GM18951 (cell line): Measurements from ENCODE around the gene ELL.

Experiments used
- POLR2A ChIP-seq: IDR thresholded peaks from 4 replicates; pipeline ENCODE4 v1.6.1; 2011; ENCODE audit warnings: mild to moderate bottlenecking; ENCODE audit not compliant: insufficient read length, insufficient read depth; ENCODE audit errors: extremely low read depth
- in situ Hi-C: fragments of 300-500 bp; cut with MboI; formaldehyde crosslinking; loops from one replicate; pipeline ENCODE4 v1.12.0; 2022; ENCODE audit warnings: low sequenced_read_pairs, mixed read lengths, inconsistent platforms; ENCODE audit not compliant: unreplicated experiment

ELL gene

GRCh38 chr19:18469069-18469846 lies 52.6 kb downstream of the ELL start:
- in situ Hi-C loops = no loop called here
- no peak for TF ChIP-seq POLR2A

- in situ Hi-C loops = no loop called here
- TF ChIP-seq POLR2A = no peak
Measured at GRCh38 chr19:18468517-18468916, 53.4 kb downstream of the ELL start.

GRCh38 chr19:18467978-18468377 lies 53.9 kb downstream of the ELL start:
- in situ Hi-C loops = no loop called here
- TF ChIP-seq POLR2A = no peak

- in situ Hi-C loops = no loop called here
- TF ChIP-seq POLR2A = no peak
Measured at GRCh38 chr19:18466354-18466753, 55.5 kb downstream of the ELL start.

GRCh38 chr19:18465964-18466339 lies 55.9 kb downstream of the ELL start:
- in situ Hi-C loops = no loop called here
- no peak for TF ChIP-seq POLR2A

GRCh38 chr19:18465214-18465963 lies 56.5 kb downstream of the ELL start:
- in situ Hi-C loops = no loop called here
- TF ChIP-seq POLR2A = no peak

GRCh38 chr19:18464646-18465045 lies 57.2 kb downstream of the ELL start:
- TF ChIP-seq POLR2A = no peak
- in situ Hi-C loops = no loop called here

- no peak for TF ChIP-seq POLR2A
Measured at GRCh38 chr19:18461471-18461870, 60.4 kb downstream of the ELL start.

GRCh38 chr19:18460900-18461299 lies 61.0 kb downstream of the ELL start:
- no peak for TF ChIP-seq POLR2A

More at GRCh38 chr19:18461471-18461870, 60.4 kb downstream of the ELL start:
- in situ Hi-C loops = no loop called here

GRCh38 chr19:18457483-18458331 lies 64.2 kb downstream of the ELL start:
- in situ Hi-C loops = no loop called here
- TF ChIP-seq POLR2A = no peak

More at GRCh38 chr19:18460900-18461299, 61.0 kb downstream of the ELL start:
- in situ Hi-C loops = no loop called here

- in situ Hi-C loops = no loop called here
- no peak for TF ChIP-seq POLR2A
Measured at GRCh38 chr19:18456974-18457373, 64.9 kb downstream of the ELL start.

- TF ChIP-seq POLR2A = no peak
- in situ Hi-C loops = no loop called here
Measured at GRCh38 chr19:18456279-18456678, 65.6 kb downstream of the ELL start.
